Keratinocyte (primary cell): Measurements from ENCODE around the gene C1QBP. TPM values are rescaled to one million over a fixed set of nuclear protein-coding genes. Genes with fewer than 3 reads are reported as not detected.
A peak's percentile ranks its signal among the peaks of the same experiment; 100 is the strongest.

ENCODE experiments used
- DNase-seq: peaks from one replicate; pipeline ENCODE4 v3.0.0-alpha.2; 2011; ENCODE audit warnings: low read depth, missing footprints, low spot score
- FAIRE-seq: peaks from 2 replicates; lab custom pipeline; 2011; peaks lifted over from hg19 to GRCh38; lab: Jason Lieb, UNC
- H2AFZ ChIP-seq: 2 replicates; pipeline ENCODE4 v1.6.0; 2012; ENCODE audit warnings: low read length, control low read depth, inconsistent platforms; ENCODE audit not compliant: control insufficient read depth
- H3K27ac ChIP-seq: 2 replicates; pipeline ENCODE4 v1.5.1; 2011; ENCODE audit warnings: low read length; ENCODE audit not compliant: control insufficient read depth, insufficient read depth
- H3K27me3 ChIP-seq: 3 replicates; pipeline ENCODE4 v1.6.0; 2011; ENCODE audit warnings: low read length; ENCODE audit not compliant: control insufficient read depth, insufficient read depth; ENCODE audit errors: extremely low read depth
- H3K36me3 ChIP-seq, 2 experiments: 2 replicates in 1 of 2; 3 replicates in 1 of 2; pipeline ENCODE4 v1.5.1; 2011; ENCODE audit warnings: low read length in 2 of 2, mild to moderate bottlenecking in 1 of 2; ENCODE audit not compliant: control insufficient read depth in 2 of 2, insufficient read depth in 2 of 2; ENCODE audit errors: extremely low read depth in 1 of 2
- H3K4me1 ChIP-seq: 3 replicates; pipeline ENCODE4 v1.5.1; 2011; ENCODE audit warnings: low read length; ENCODE audit not compliant: control insufficient read depth, insufficient read depth; ENCODE audit errors: extremely low read depth
- H3K4me2 ChIP-seq: 3 replicates; pipeline ENCODE4 v1.6.0; 2011; ENCODE audit warnings: low read depth, low read length; ENCODE audit not compliant: control insufficient read depth, insufficient read depth; ENCODE audit errors: extremely low read depth
- H3K4me3 ChIP-seq, 3 experiments: fragments of 200-600 bp in 1 of 3; sonication (generic) in 1 of 3; 2 replicates in 2 of 3; 3 replicates in 1 of 3; pipeline ENCODE4 v1.5.1; 2011 to 2016; ENCODE audit warnings: low read length in 3 of 3, mild to moderate bottlenecking in 3 of 3, control low read depth in 2 of 3, inconsistent platforms in 1 of 3, low read depth in 1 of 3, mixed read lengths in 1 of 3, mixed run types in 1 of 3, moderate library complexity in 1 of 3; ENCODE audit not compliant: control insufficient read depth in 2 of 3, insufficient read depth in 2 of 3; ENCODE audit errors: extremely low read depth in 1 of 3
- H3K79me2 ChIP-seq: 2 replicates; pipeline ENCODE4 v1.6.0; 2012; ENCODE audit warnings: low read length; ENCODE audit not compliant: control insufficient read depth, insufficient read depth
- H3K9ac ChIP-seq: 3 replicates; pipeline ENCODE4 v1.6.0; 2011; ENCODE audit warnings: low read length; ENCODE audit not compliant: control insufficient read depth, insufficient read depth; ENCODE audit errors: extremely low read depth
- H3K9me1 ChIP-seq: 3 replicates; pipeline ENCODE4 v1.6.0; 2011; ENCODE audit warnings: low read length; ENCODE audit not compliant: control insufficient read depth, insufficient read depth; ENCODE audit errors: extremely low read depth
- H3K9me3 ChIP-seq: 2 replicates; pipeline ENCODE4 v1.5.1; 2012; ENCODE audit warnings: low read depth, low read length; ENCODE audit not compliant: control insufficient read depth
- H4K20me1 ChIP-seq: 3 replicates; pipeline ENCODE4 v1.6.0; 2011; ENCODE audit warnings: low read length; ENCODE audit not compliant: control insufficient read depth, insufficient read depth; ENCODE audit errors: extremely low read depth
- EZH2 ChIP-seq: IDR thresholded peaks from one replicate; pipeline ENCODE4 v1.6.1; 2012; ENCODE audit warnings: inconsistent platforms, mild to moderate bottlenecking, low read length, moderate library complexity
- dilution Hi-C: fragments of 300-500 bp; cut with MboI; formaldehyde crosslinking; loops from one replicate; pipeline ENCODE4 v1.7.0; 2020; ENCODE audit warnings: low sequenced_read_pairs; ENCODE audit not compliant: extremely low pct_ligation_motif_present
- polyA plus RNA-seq, 5 experiments: library from polyadenylated mRNA; depleted of rRNA in 3 of 5; stranded (reverse) in 3 of 5; stranded (forward) in 1 of 5; unstranded in 1 of 5; fragments of >200 nt; gene quantifications; 1 replicate in 1 of 5; 2 replicates in 3 of 5; 3 replicates in 1 of 5; pipeline versions ENCODE4 v1.2.1 to v1.2.3, GENCODE V29; 2011 to 2012; ENCODE audit warnings: missing spikeins in 2 of 5, low read depth in 1 of 5, low replicate concordance in 1 of 5
- TF ChIP-seq, protein P1 (sequence below), 3 experiments: IDR thresholded peaks in 1 of 3; conservative IDR thresholded peaks in 1 of 3; optimal IDR thresholded peaks in 1 of 3; 2 replicates in 2 of 3; 3 replicates in 1 of 3; pipeline versions ENCODE3 to v1.5.1; 2011; ENCODE audit warnings: low read length in 3 of 3, mild to moderate bottlenecking in 3 of 3, moderate library complexity in 2 of 3, control low read depth in 1 of 3, inconsistent platforms in 1 of 3; ENCODE audit not compliant: insufficient read depth in 2 of 3; ENCODE audit errors: extremely low read depth in 1 of 3

Gene C1QBP
- polyA plus RNA-seq, 1 donor (not counting 4 experiments of a cell fraction or from before 2014, with no cell fraction given): 431 TPM

DNA sequence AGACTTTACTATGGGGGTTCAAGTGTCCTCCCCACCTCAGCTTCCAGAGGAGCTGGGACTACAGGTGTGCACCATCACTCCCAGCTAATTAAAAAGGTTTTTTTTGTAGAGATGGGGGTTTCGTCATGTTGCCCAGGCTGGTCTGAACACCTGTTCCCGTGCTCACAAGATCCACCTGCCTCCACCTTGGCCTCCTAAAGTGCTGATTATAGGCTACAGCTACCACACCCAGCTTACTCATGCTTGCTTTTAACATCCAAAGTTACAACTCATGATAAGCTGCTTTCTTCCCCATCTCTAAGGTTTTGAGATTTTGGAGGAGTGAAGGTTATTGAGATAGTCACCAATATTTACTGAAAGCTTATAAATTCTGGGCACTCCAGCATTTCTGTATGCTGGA lies 22.1 kb downstream of the C1QBP start:
- peaks cover 67% of the 10 kb centered on the region for H3K79me2 ChIP-seq
- no peak overlapping the region for H3K4me3 ChIP-seq
- DNase-seq: no peak
- no peak for TF ChIP-seq EZH2
- TF ChIP-seq, protein P1, sequence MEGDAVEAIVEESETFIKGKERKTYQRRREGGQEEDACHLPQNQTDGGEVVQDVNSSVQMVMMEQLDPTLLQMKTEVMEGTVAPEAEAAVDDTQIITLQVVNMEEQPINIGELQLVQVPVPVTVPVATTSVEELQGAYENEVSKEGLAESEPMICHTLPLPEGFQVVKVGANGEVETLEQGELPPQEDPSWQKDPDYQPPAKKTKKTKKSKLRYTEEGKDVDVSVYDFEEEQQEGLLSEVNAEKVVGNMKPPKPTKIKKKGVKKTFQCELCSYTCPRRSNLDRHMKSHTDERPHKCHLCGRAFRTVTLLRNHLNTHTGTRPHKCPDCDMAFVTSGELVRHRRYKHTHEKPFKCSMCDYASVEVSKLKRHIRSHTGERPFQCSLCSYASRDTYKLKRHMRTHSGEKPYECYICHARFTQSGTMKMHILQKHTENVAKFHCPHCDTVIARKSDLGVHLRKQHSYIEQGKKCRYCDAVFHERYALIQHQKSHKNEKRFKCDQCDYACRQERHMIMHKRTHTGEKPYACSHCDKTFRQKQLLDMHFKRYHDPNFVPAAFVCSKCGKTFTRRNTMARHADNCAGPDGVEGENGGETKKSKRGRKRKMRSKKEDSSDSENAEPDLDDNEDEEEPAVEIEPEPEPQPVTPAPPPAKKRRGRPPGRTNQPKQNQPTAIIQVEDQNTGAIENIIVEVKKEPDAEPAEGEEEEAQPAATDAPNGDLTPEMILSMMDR (optimal IDR thresholded peaks at IDR 0.05 in 1 of 3, IDR thresholded peaks at IDR 0.05 in 1 of 3, conservative IDR thresholded peaks at IDR 0.05 in 1 of 3; ENCODE audit: extremely low read depth in 1 of 3, insufficient read depth in 2 of 3, low read length in 3 of 3): no peak
- H3K9me1 ChIP-seq: peaks cover 3% of the 10 kb centered on the region
- H3K9me3 ChIP-seq: no peaks in the 10 kb centered on the region
- peak overlapping the region; percentile 29 for H3K4me2 ChIP-seq
- H3K27ac ChIP-seq: peak overlapping the region; percentile 51
- peaks cover 8 to 24% of the 10 kb centered on the region in 2 experiments for H3K36me3 ChIP-seq
- H2AFZ ChIP-seq: no peak overlapping the region
- H3K9ac ChIP-seq: peak overlapping the region; percentile 11
- H3K4me1 ChIP-seq: peaks cover 34% of the 10 kb centered on the region
- FAIRE-seq: no peak
- no peaks in the 10 kb centered on the region for H3K27me3 ChIP-seq
- H4K20me1 ChIP-seq: no peaks in the 10 kb centered on the region
- dilution Hi-C loops: no loop called here

- TF ChIP-seq, protein P1 (optimal IDR thresholded peaks at IDR 0.05 in 1 of 3, IDR thresholded peaks at IDR 0.05 in 1 of 3, conservative IDR thresholded peaks at IDR 0.05 in 1 of 3; ENCODE audit: extremely low read depth in 1 of 3, insufficient read depth in 2 of 3, low read length in 3 of 3): no peak
- TF ChIP-seq EZH2: no peak
- Histone ChIP-seq H4K20me1 (no peaks in the 10 kb centered on the region), H3K79me2 (peaks cover 44% of the 10 kb centered on the region), H3K27ac (peak overlapping the region; percentile 78), H3K4me3 (no peak overlapping the region), H3K27me3 (no peaks in the 10 kb centered on the region), H3K36me3 (peaks cover 18 to 34% of the 10 kb centered on the region in 2 experiments), H3K4me2 (peak overlapping the region; percentile 74), H3K9ac (peak overlapping the region; percentile 57), H2AFZ (no peak overlapping the region), H3K4me1 (peaks cover 22% of the 10 kb centered on the region), H3K9me1 (peaks cover 3% of the 10 kb centered on the region), H3K9me3 (no peaks in the 10 kb centered on the region)
- DNase-seq (no peak), FAIRE-seq (peak; percentile 93)
- dilution Hi-C loops: no loop called here
Measured at GRCh38 chr17:5413682-5414081, 25.3 kb downstream of the C1QBP start.
